Measurements from ENCODE around the gene LMBRD1. TPM values are rescaled to one million over a fixed set of nuclear protein-coding genes. Genes with fewer than 3 reads are reported as not detected.
A peak's percentile ranks its signal among the peaks of the same experiment; 100 is the strongest.

The LMBRD1 gene
- total and polyA plus RNA-seq, 2 of the 13 experiments (the other 11 are each of a cell fraction or from before 2014, with no cell fraction given), result 18.9 to 21.5 TPM

GRCh38 chr6:69780585-69781178 is 16.1 kb downstream of the LMBRD1 start (continued):
- TF ChIP-seq RERE (CRISPR knock-in tag; IDR thresholded peaks at IDR 0.05; ENCODE audit: low read depth) (no peak), ZNF674 (CRISPR knock-in tag; IDR thresholded peaks at IDR 0.05; ENCODE audit: low read depth) (no peak), ZKSCAN8 (CRISPR knock-in tag; IDR thresholded peaks at IDR 0.05; ENCODE audit: borderline replicate concordance) (no peak), MED8 (CRISPR knock-in tag; IDR thresholded peaks at IDR 0.05; ENCODE audit: insufficient replicate concordance) (no peak), SIX1 (CRISPR knock-in tag; IDR thresholded peaks at IDR 0.05; ENCODE audit: borderline replicate concordance) (0 out of 2 replicates have a peak, but pooled peaks have one; percentile 19), FOXO1 (CRISPR knock-in tag; IDR thresholded peaks at IDR 0.05) (no peak; the same call in 1 of the 2 replicates), FOSL1 (CRISPR knock-in tag; IDR thresholded peaks at IDR 0.05; ENCODE audit: borderline replicate concordance) (peak; percentile 84), TIGD3 (CRISPR knock-in tag; IDR thresholded peaks at IDR 0.05; ENCODE audit: borderline replicate concordance) (no peak), NR0B2 (CRISPR knock-in tag; IDR thresholded peaks at IDR 0.05) (no peak), ZBTB1 (CRISPR knock-in tag; IDR thresholded peaks at IDR 0.05; ENCODE audit: borderline replicate concordance) (no peak), NBN (conservative IDR thresholded peaks at IDR 0.05) (no peak), SMARCC2 (IDR thresholded peaks at IDR 0.05) (no peak), ZNF251 (CRISPR knock-in tag; IDR thresholded peaks at IDR 0.05) (no peak), BHLHE40 (IDR thresholded peaks at IDR 0.05; ENCODE audit: low read length) (no peak), ZNF549 (CRISPR knock-in tag; IDR thresholded peaks at IDR 0.05) (no peak), ZNF609 (CRISPR knock-in tag; IDR thresholded peaks at IDR 0.05; ENCODE audit: borderline replicate concordance) (no peak), KLF9 (CRISPR knock-in tag; IDR thresholded peaks at IDR 0.05; ENCODE audit: low read depth) (no peak), FOXC1 (CRISPR knock-in tag; IDR thresholded peaks at IDR 0.05; ENCODE audit: borderline replicate concordance) (no peak), HDAC2 (CRISPR knock-in tag; IDR thresholded peaks at IDR 0.05) (no peak)

All from HepG2 (cell line).